ENCODE measurements around the gene ZNF710.

- no peak for TF ChIP-seq POLR2AphosphoS5 (IDR thresholded peaks at IDR 0.05)
- TF ChIP-seq POLR2A (IDR thresholded peaks at IDR 0.05) = no peak
Measured at GRCh38 chr15:89978914-89979313, 22.2 kb upstream of the ZNF710 start.
